HG03432 (cell line): Measurements from ENCODE around the gene TWIST2.

Source experiments
- ATAC-seq: cut with Tn5 transposase; IDR thresholded peaks from one replicate; pipeline ENCODE4 v1.9.1; 2021; ENCODE audit warnings: mild to moderate bottlenecking, moderate library complexity; ENCODE audit not compliant: unreplicated experiment

Gene TWIST2

GRCh38 chr2:238903141-238903540, 55.3 kb downstream of the TWIST2 start:
- no peak for ATAC-seq

GRCh38 chr2:238904177-238904576, 56.3 kb downstream of the TWIST2 start:
- ATAC-seq, result no peak

GRCh38 chr2:238904716-238905115, 56.8 kb downstream of the TWIST2 start:
- no peak for ATAC-seq

GRCh38 chr2:238905224-238905623, 57.3 kb downstream of the TWIST2 start:
- no peak for ATAC-seq

- ATAC-seq, result no peak
Measured at GRCh38 chr2:238905644-238906043, 57.8 kb downstream of the TWIST2 start.

GRCh38 chr2:238906254-238906935, 58.5 kb downstream of the TWIST2 start:
- no peak for ATAC-seq

- ATAC-seq, result no peak
Measured at GRCh38 chr2:238906936-238907716, 59.2 kb downstream of the TWIST2 start.

GRCh38 chr2:238907717-238908173, 59.9 kb downstream of the TWIST2 start:
- ATAC-seq, result no peak

- ATAC-seq, result no peak
Measured at GRCh38 chr2:238908960-238909951, 61.4 kb downstream of the TWIST2 start.

GRCh38 chr2:238910751-238911351, 63.0 kb downstream of the TWIST2 start:
- no peak for ATAC-seq

GRCh38 chr2:238911376-238912227, 63.7 kb downstream of the TWIST2 start:
- no peak for ATAC-seq

- no peak for ATAC-seq
Measured at GRCh38 chr2:238912228-238912915, 64.5 kb downstream of the TWIST2 start.

- ATAC-seq, result no peak
Measured at GRCh38 chr2:238912916-238913875, 65.3 kb downstream of the TWIST2 start.

GRCh38 chr2:238913931-238914647, 66.2 kb downstream of the TWIST2 start:
- no peak for ATAC-seq

GRCh38 chr2:238914648-238915015, 66.7 kb downstream of the TWIST2 start:
- ATAC-seq, result no peak

GRCh38 chr2:238915196-238915595, 67.3 kb downstream of the TWIST2 start:
- ATAC-seq, result no peak

- ATAC-seq, result no peak
Measured at GRCh38 chr2:238915596-238915995, 67.7 kb downstream of the TWIST2 start.
